HepG2 (cell line): Measurements from ENCODE around the gene TRIM34. TPM values are rescaled to one million over a fixed set of nuclear protein-coding genes. Genes with fewer than 3 reads are reported as not detected.

Source experiments
- ATAC-seq: fragments of 200-7000 bp; cut with Tn5 transposase; 3 replicates; pipeline ENCODE4 v1.9.1; 2020; ENCODE audit warnings: mild to moderate bottlenecking, moderate library complexity
- BruUV-seq: library from RNA; stranded (reverse); fragments of 400-500 nt; replicated peaks from 2 replicates; lab custom pipeline; 2021; lab: Mats Ljungman, UMichigan
- CTCF ChIA-PET: fragments of 300-600 bp; formaldehyde crosslinking; extraction: SDS; loops from one replicate; lab custom pipeline; 2021; ENCODE audit warnings: low total read pairs, inconsistent platforms, low intra/inter-chr PET ratio; lab: Yijun Ruan, JAX
- POLR2A ChIA-PET: fragments of 350-600 bp; sonication (Branson Sonifier 250); formaldehyde crosslinking; loops from one replicate; lab custom pipeline; 2020; ENCODE audit warnings: antibody characterized with exemption, inconsistent platforms; lab: Yijun Ruan, JAX
- DNase-seq: peaks from one replicate; pipeline ENCODE4 v3.0.0-alpha.2; 2015; ENCODE audit warnings: low spot score
- FAIRE-seq: peaks from 3 replicates; lab custom pipeline; 2011; peaks lifted over from hg19 to GRCh38; lab: Jason Lieb, UNC
- H2AFZ ChIP-seq: one replicate; pipeline ENCODE4 v1.6.1; 2011; ENCODE audit warnings: low read length, inconsistent platforms
- H3K27ac ChIP-seq: fragments of 300-600 bp; 3 replicates; pipeline ENCODE4 v1.8.0; 2011; ENCODE audit warnings: mixed run types, mild to moderate bottlenecking, mixed read lengths, low read length, inconsistent platforms; ENCODE audit not compliant: insufficient read depth; ENCODE audit errors: extremely low read length
- H3K27me3 ChIP-seq, 2 experiments: fragments of 200-600 bp in 1 of 2; 2 replicates in 1 of 2; 3 replicates in 1 of 2; pipeline versions ENCODE4 v1.6.0 to v1.8.0; 2011; ENCODE audit warnings: low read length in 2 of 2, mild to moderate bottlenecking in 2 of 2, moderate library complexity in 2 of 2, inconsistent platforms in 1 of 2; ENCODE audit not compliant: insufficient read depth in 2 of 2, control insufficient read depth in 1 of 2
- H3K36me3 ChIP-seq, 2 experiments: fragments of 200-600 bp in 1 of 2; replicated peaks in 1 of 2; 2 replicates in 1 of 2; 3 replicates in 1 of 2; pipeline versions ENCODE4 v1.5.1 to v1.8.0; 2011; ENCODE audit warnings: low read length in 2 of 2, inconsistent platforms in 1 of 2; ENCODE audit not compliant: insufficient read depth in 2 of 2, control insufficient read depth in 1 of 2
- H3K4me1 ChIP-seq: 2 replicates; pipeline ENCODE4 v1.5.1; 2012; ENCODE audit warnings: low read length, inconsistent platforms; ENCODE audit not compliant: insufficient read depth
- H3K4me2 ChIP-seq: 2 replicates; pipeline ENCODE4 v1.6.0; 2011; ENCODE audit warnings: low read depth, low read length, inconsistent platforms
- H3K4me3 ChIP-seq, 3 experiments: fragments of 200-600 bp in 1 of 3; sonication (generic), shearing (Covaris generic) in 1 of 3; replicated peaks in 1 of 3; 2 replicates each; pipeline ENCODE4 v1.5.1; 2011 to 2016; ENCODE audit warnings: low read length in 3 of 3, inconsistent platforms in 2 of 3, low read depth in 2 of 3, mild to moderate bottlenecking in 2 of 3, control low read depth in 1 of 3, mixed read lengths in 1 of 3; ENCODE audit not compliant: insufficient read depth in 1 of 3
- H3K79me2 ChIP-seq: one replicate; pipeline ENCODE4 v1.6.1; 2011; ENCODE audit warnings: low read length, inconsistent platforms; ENCODE audit not compliant: insufficient read depth
- H3K9ac ChIP-seq: 2 replicates; pipeline ENCODE4 v1.6.0; 2011; ENCODE audit warnings: mild to moderate bottlenecking, low read depth, low read length, inconsistent platforms; ENCODE audit not compliant: insufficient read depth
- H3K9me3 ChIP-seq: 2 replicates; pipeline ENCODE4 v1.5.1; 2012; ENCODE audit warnings: mild to moderate bottlenecking, low read length
- H4K20me1 ChIP-seq: 2 replicates; pipeline ENCODE4 v1.6.0; 2011; ENCODE audit warnings: inconsistent platforms, mild to moderate bottlenecking, low read length, moderate library complexity; ENCODE audit not compliant: insufficient read depth
- ATF5 ChIP-seq: sonication (generic); formaldehyde crosslinking; IDR thresholded peaks from 2 replicates; pipeline ENCODE4 v1.4.0; 2020; ENCODE audit warnings: mild to moderate bottlenecking, low read depth, missing genetic modification reagents
- KIAA2018 ChIP-seq: sonication (generic); formaldehyde crosslinking; IDR thresholded peaks from 2 replicates; pipeline ENCODE4 v1.5.0; 2020; ENCODE audit warnings: mild to moderate bottlenecking, missing genetic modification reagents, borderline replicate concordance
- NAIF1 ChIP-seq: sonication (generic); formaldehyde crosslinking; IDR thresholded peaks from 2 replicates; pipeline ENCODE4 v1.5.0; 2020; ENCODE audit warnings: mild to moderate bottlenecking, missing genetic modification reagents, borderline replicate concordance
- NBN ChIP-seq: fragments of 450-650 bp; conservative IDR thresholded peaks from 2 replicates; pipeline ENCODE4 v1.6.1; 2017
- RBM39 ChIP-seq: fragments of 200-400 bp; formaldehyde crosslinking; IDR thresholded peaks from one replicate; pipeline ENCODE4 v1.6.1; 2018; ENCODE audit warnings: antibody characterized with exemption, mild to moderate bottlenecking, low read depth, low read length; ENCODE audit not compliant: poor library complexity, severe bottlenecking
- XRCC5 ChIP-seq: fragments of 200-400 bp; formaldehyde crosslinking; optimal IDR thresholded peaks from 2 replicates; pipeline ENCODE3; 2017; ENCODE audit warnings: mild to moderate bottlenecking, low read length
- ZNF280B ChIP-seq: sonication (generic); formaldehyde crosslinking; IDR thresholded peaks from 2 replicates; pipeline ENCODE4 v1.5.0; 2020; ENCODE audit warnings: missing genetic modification reagents, mild to moderate bottlenecking, borderline replicate concordance
- WGBS: methylation state at CpG from one replicate; pipeline ENCODE4 v1.1.6; 2017; ENCODE audit warnings: low lambda C conversion rate; 5-methylcytosine and 5-hydroxymethylcytosine counted together
- in situ Hi-C: cut with HindIII; loops from 2 replicates; pipeline ENCODE4 v1.10.0; 2017; ENCODE audit warnings: low pct_unique_long_range_greater_than_20kb; ENCODE audit not compliant: extremely low pct_ligation_motif_present
- intact Hi-C: fragments of 100-400 bp; cut with micrococcal nuclease; formaldehyde crosslinking; loops from one replicate; pipeline ENCODE4 v1.10.0; 2022; ENCODE audit not compliant: unreplicated experiment
- polyA plus RNA-seq, 8 experiments: library from polyadenylated mRNA; depleted of rRNA in 3 of 8; stranded (reverse) in 7 of 8; unstranded in 1 of 8; fragments of >200 nt; fragmentation: Illumina TruSeq in 4 of 8; extraction: Trizol in 4 of 8; gene quantifications; 2 replicates each; pipeline versions ENCODE4 v1.2.1 to v1.2.3, GENCODE V29; 2011 to 2016; ENCODE audit warnings: low read depth in 4 of 8, missing spikeins in 1 of 8, mixed read lengths in 1 of 8; ENCODE audit not compliant: insufficient read depth in 1 of 8
- total RNA-seq, 5 experiments: library from RNA; depleted of rRNA; stranded (reverse); fragments of >200 nt; fragmentation: Illumina TruSeq; extraction: Trizol; gene quantifications; 2 replicates each; pipeline ENCODE4 v1.2.3, GENCODE V29; 2016; ENCODE audit warnings: low read depth in 1 of 5

TRIM34 gene
- total and polyA plus RNA-seq, 2 of the 13 experiments (the other 11 are each of a cell fraction or from before 2014, with no cell fraction given): 0.13 to 0.42 TPM

GRCh38 chr11:5689551-5689983, 64.8 kb downstream of the TRIM34 start, which contains the start of gene TRIM22:
Gene TRIM22, plus strand, starts transcription at chr11:5689790. Its CDS starts 6,443 bp downstream, at chr11:5696233.
- Histone ChIP-seq H3K9ac (no peak within 1 kb of the TSS), H3K79me2 (no peaks in the 10 kb centered on the region), H3K4me2 (no peak within 1 kb of the TSS; the same call in 1 of the 2 replicates), H3K27ac (no peak within 1 kb of the TSS), H4K20me1 (no peaks in the 10 kb centered on the region), H3K36me3 (no peaks in the 10 kb centered on the region), H3K4me3 (no peak within 1 kb of the TSS), H3K9me3 (no peaks in the 10 kb centered on the region), H2AFZ (no peak within 1 kb of the TSS), H3K27me3 (no peaks in the 10 kb centered on the region; a peak in 1 of 5 replicates), H3K4me1 (no peaks in the 10 kb centered on the region)
- ATAC-seq (no peak), FAIRE-seq (no peak), DNase-seq (no peak)
- intact Hi-C loops (no loop called here), in situ Hi-C loops (loop anchor here (10.0 kb wide), 1 partner anchor 115 kb away; the partner anchor contains the start of gene OR52N2)
- TF ChIP-seq XRCC5 (no peak), RBM39 (no peak)
- WGBS: 43% methylated on average over 2 of the region's 2 CpGs
- BruUV-seq: no TSS peak
- ChIA-PET CTCF (no interaction called here), POLR2A (no interaction called here)

GRCh38 chr11:5690216-5690615, 65.4 kb downstream of the TRIM34 start:
- no peaks in the 10 kb centered on the region for H3K36me3 ChIP-seq
- H3K27me3 ChIP-seq: no peaks in the 10 kb centered on the region; a peak in 1 of 5 replicates
- no peak for FAIRE-seq
- H3K27ac ChIP-seq: no peak overlapping the region
- ChIA-PET CTCF (no interaction called here), POLR2A (no interaction called here)
- no peak overlapping the region for H3K4me3 ChIP-seq
- no peak overlapping the region for H3K9ac ChIP-seq
- no peaks in the 10 kb centered on the region for H3K79me2 ChIP-seq
- 57% methylated on average over 5 of the region's 5 CpGs for WGBS
- DNase-seq: no peak
- no peak overlapping the region for H3K4me2 ChIP-seq
- intact Hi-C loops: no loop called here
- no peaks in the 10 kb centered on the region for H3K4me1 ChIP-seq
- no TSS peak for BruUV-seq
- H3K9me3 ChIP-seq: no peaks in the 10 kb centered on the region
- H2AFZ ChIP-seq: no peak overlapping the region
- ATAC-seq: no peak
- in situ Hi-C loops: no loop called here
- no peaks in the 10 kb centered on the region for H4K20me1 ChIP-seq
- TF ChIP-seq ZNF280B (no peak), ATF5 (CRISPR knock-in tag) (no peak), KIAA2018 (CRISPR knock-in tag) (no peak), NBN (no peak), NAIF1 (CRISPR knock-in tag) (no peak)
